HepG2 (cell line): Measurements from ENCODE around the gene AFDN. TPM values are rescaled to one million over a fixed set of nuclear protein-coding genes. Genes with fewer than 3 reads are reported as not detected.

ENCODE experiments used
- ATAC-seq: fragments of 200-7000 bp; cut with Tn5 transposase; 3 replicates; pipeline ENCODE4 v1.9.1; 2020; ENCODE audit warnings: mild to moderate bottlenecking, moderate library complexity
- BruUV-seq: library from RNA; stranded (reverse); fragments of 400-500 nt; replicated peaks from 2 replicates; lab custom pipeline; 2021; lab: Mats Ljungman, UMichigan
- CTCF ChIA-PET: fragments of 300-600 bp; formaldehyde crosslinking; extraction: SDS; loops from one replicate; lab custom pipeline; 2021; ENCODE audit warnings: low total read pairs, inconsistent platforms, low intra/inter-chr PET ratio; lab: Yijun Ruan, JAX
- POLR2A ChIA-PET: fragments of 350-600 bp; sonication (Branson Sonifier 250); formaldehyde crosslinking; loops from one replicate; lab custom pipeline; 2020; ENCODE audit warnings: antibody characterized with exemption, inconsistent platforms; lab: Yijun Ruan, JAX
- DNase-seq: peaks from one replicate; pipeline ENCODE4 v3.0.0-alpha.2; 2015; ENCODE audit warnings: low spot score
- FAIRE-seq: peaks from 3 replicates; lab custom pipeline; 2011; peaks lifted over from hg19 to GRCh38; lab: Jason Lieb, UNC
- H2AFZ ChIP-seq: one replicate; pipeline ENCODE4 v1.6.1; 2011; ENCODE audit warnings: low read length, inconsistent platforms
- H3K27ac ChIP-seq: fragments of 300-600 bp; 3 replicates; pipeline ENCODE4 v1.8.0; 2011; ENCODE audit warnings: mixed run types, mild to moderate bottlenecking, mixed read lengths, low read length, inconsistent platforms; ENCODE audit not compliant: insufficient read depth; ENCODE audit errors: extremely low read length
- H3K27me3 ChIP-seq, 2 experiments: fragments of 200-600 bp in 1 of 2; 2 replicates in 1 of 2; 3 replicates in 1 of 2; pipeline versions ENCODE4 v1.6.0 to v1.8.0; 2011; ENCODE audit warnings: low read length in 2 of 2, mild to moderate bottlenecking in 2 of 2, moderate library complexity in 2 of 2, inconsistent platforms in 1 of 2; ENCODE audit not compliant: insufficient read depth in 2 of 2, control insufficient read depth in 1 of 2
- H3K36me3 ChIP-seq, 2 experiments: fragments of 200-600 bp in 1 of 2; replicated peaks in 1 of 2; 2 replicates in 1 of 2; 3 replicates in 1 of 2; pipeline versions ENCODE4 v1.5.1 to v1.8.0; 2011; ENCODE audit warnings: low read length in 2 of 2, inconsistent platforms in 1 of 2; ENCODE audit not compliant: insufficient read depth in 2 of 2, control insufficient read depth in 1 of 2
- H3K4me1 ChIP-seq: 2 replicates; pipeline ENCODE4 v1.5.1; 2012; ENCODE audit warnings: low read length, inconsistent platforms; ENCODE audit not compliant: insufficient read depth
- H3K4me2 ChIP-seq: 2 replicates; pipeline ENCODE4 v1.6.0; 2011; ENCODE audit warnings: low read depth, low read length, inconsistent platforms
- H3K4me3 ChIP-seq, 3 experiments: fragments of 200-600 bp in 1 of 3; sonication (generic), shearing (Covaris generic) in 1 of 3; replicated peaks in 1 of 3; 2 replicates each; pipeline ENCODE4 v1.5.1; 2011 to 2016; ENCODE audit warnings: low read length in 3 of 3, inconsistent platforms in 2 of 3, low read depth in 2 of 3, mild to moderate bottlenecking in 2 of 3, control low read depth in 1 of 3, mixed read lengths in 1 of 3; ENCODE audit not compliant: insufficient read depth in 1 of 3
- H3K79me2 ChIP-seq: one replicate; pipeline ENCODE4 v1.6.1; 2011; ENCODE audit warnings: low read length, inconsistent platforms; ENCODE audit not compliant: insufficient read depth
- H3K9ac ChIP-seq: 2 replicates; pipeline ENCODE4 v1.6.0; 2011; ENCODE audit warnings: mild to moderate bottlenecking, low read depth, low read length, inconsistent platforms; ENCODE audit not compliant: insufficient read depth
- H3K9me3 ChIP-seq: 2 replicates; pipeline ENCODE4 v1.5.1; 2012; ENCODE audit warnings: mild to moderate bottlenecking, low read length
- H4K20me1 ChIP-seq: 2 replicates; pipeline ENCODE4 v1.6.0; 2011; ENCODE audit warnings: inconsistent platforms, mild to moderate bottlenecking, low read length, moderate library complexity; ENCODE audit not compliant: insufficient read depth
- ARID4A ChIP-seq: sonication (generic); formaldehyde crosslinking; IDR thresholded peaks from 2 replicates; pipeline ENCODE4 v1.5.0; 2020; ENCODE audit warnings: mild to moderate bottlenecking, missing genetic modification reagents, borderline replicate concordance
- POGZ ChIP-seq: sonication (generic); formaldehyde crosslinking; IDR thresholded peaks from 2 replicates; pipeline ENCODE4 v1.4.0; 2020; ENCODE audit warnings: mild to moderate bottlenecking, missing genetic modification reagents
- POLR2AphosphoS2 ChIP-seq: IDR thresholded peaks from 2 replicates; pipeline ENCODE4 v1.6.1; 2011; ENCODE audit warnings: low read depth, low read length, improper control_type of control experiment
- ZNF431 ChIP-seq: sonication (generic); formaldehyde crosslinking; IDR thresholded peaks from 2 replicates; pipeline ENCODE4 v1.9.0; 2022; ENCODE audit warnings: missing genetic modification reagents, low read depth, mild to moderate bottlenecking, borderline replicate concordance
- ZNF691 ChIP-seq: sonication (generic); formaldehyde crosslinking; IDR thresholded peaks from 2 replicates; pipeline ENCODE4 v1.4.0; 2020; ENCODE audit warnings: missing genetic modification reagents, low read depth, mild to moderate bottlenecking, borderline replicate concordance
- WGBS: methylation state at CpG from one replicate; pipeline ENCODE4 v1.1.6; 2017; ENCODE audit warnings: low lambda C conversion rate; 5-methylcytosine and 5-hydroxymethylcytosine counted together
- in situ Hi-C: cut with HindIII; loops from 2 replicates; pipeline ENCODE4 v1.10.0; 2017; ENCODE audit warnings: low pct_unique_long_range_greater_than_20kb; ENCODE audit not compliant: extremely low pct_ligation_motif_present
- intact Hi-C: fragments of 100-400 bp; cut with micrococcal nuclease; formaldehyde crosslinking; loops from one replicate; pipeline ENCODE4 v1.10.0; 2022; ENCODE audit not compliant: unreplicated experiment
- polyA plus RNA-seq, 8 experiments: library from polyadenylated mRNA; depleted of rRNA in 3 of 8; stranded (reverse) in 7 of 8; unstranded in 1 of 8; fragments of >200 nt; fragmentation: Illumina TruSeq in 4 of 8; extraction: Trizol in 4 of 8; gene quantifications; 2 replicates each; pipeline versions ENCODE4 v1.2.1 to v1.2.3, GENCODE V29; 2011 to 2016; ENCODE audit warnings: low read depth in 4 of 8, missing spikeins in 1 of 8, mixed read lengths in 1 of 8; ENCODE audit not compliant: insufficient read depth in 1 of 8
- total RNA-seq, 5 experiments: library from RNA; depleted of rRNA; stranded (reverse); fragments of >200 nt; fragmentation: Illumina TruSeq; extraction: Trizol; gene quantifications; 2 replicates each; pipeline ENCODE4 v1.2.3, GENCODE V29; 2016; ENCODE audit warnings: low read depth in 1 of 5

The AFDN gene
- total and polyA plus RNA-seq, 2 of the 13 experiments (the other 11 are each of a cell fraction or from before 2014, with no cell fraction given), result 136 to 151 TPM

- Histone ChIP-seq H3K79me2 (peaks cover 100% of the 10 kb centered on the region), H3K27ac (no peak overlapping the region), H3K4me2 (peak overlapping the region; percentile 39; the same call in 1 of the 2 replicates), H4K20me1 (peaks cover 87% of the 10 kb centered on the region), H2AFZ (no peak overlapping the region), H3K36me3 (no peaks in the 10 kb centered on the region; a peak in 1 of 5 replicates)
- intact Hi-C loops (no loop called here), in situ Hi-C loops (no loop called here)
- FAIRE-seq, result no peak
- 86% methylated on average over 7 of the region's 7 CpGs for WGBS
- DNase-seq, result no peak
- TF ChIP-seq POGZ (CRISPR knock-in tag), result 0 out of 2 replicates have a peak, but pooled peaks have one; percentile 9
- 0 out of 2 replicates have a peak, but pooled peaks have one; percentile 32 for TF ChIP-seq ZNF691
- TF ChIP-seq POLR2AphosphoS2, result 0 out of 2 replicates have a peak, but pooled peaks have one; percentile 40
- TF ChIP-seq ZNF431 (CRISPR knock-in tag), result no peak
- TF ChIP-seq ARID4A, result 0 out of 2 replicates have a peak, but pooled peaks have one; percentile 1
- TF ChIP-seq, all 625 proteins: peak for 4
- Histone ChIP-seq H3K4me1 (peaks cover 56% of the 10 kb centered on the region), H3K4me3 (no peak overlapping the region), H3K9me3 (no peaks in the 10 kb centered on the region), H3K9ac (no peak overlapping the region), H3K27me3 (no peaks in the 10 kb centered on the region)
- POLR2A ChIA-PET, result interaction anchor here (1.0 kb wide), 1 partner anchor 9 kb away, joined by 3 read pairs; no protein-coding TSS in a partner anchor
- no peak for ATAC-seq
- CTCF ChIA-PET, result no interaction called here
- BruUV-seq, result no TSS peak
These were observed 13.9 kb downstream of the AFDN start for GRCh38 chr6:167840526-167841179.
